HepG2 (cell line): ENCODE results near the gene DNAJC4. TPM values are rescaled to one million over a fixed set of nuclear protein-coding genes. Genes with fewer than 3 reads are reported as not detected.

Experiments
- AFF4 ChIP-seq: sonication (generic); formaldehyde crosslinking; IDR thresholded peaks from 2 replicates; pipeline ENCODE4 v1.4.0; 2020; ENCODE audit warnings: missing genetic modification reagents
- DRAP1 ChIP-seq: IDR thresholded peaks from 2 replicates; pipeline ENCODE4 v1.6.1; 2016; ENCODE audit warnings: missing genetic modification reagents, missing compliant biosample characterization
- MATR3 ChIP-seq: sonication (generic); formaldehyde crosslinking; IDR thresholded peaks from 2 replicates; pipeline ENCODE4 v1.4.0; 2020; ENCODE audit warnings: missing genetic modification reagents
- PAXIP1 ChIP-seq: sonication (generic); formaldehyde crosslinking; conservative IDR thresholded peaks from 2 replicates; pipeline ENCODE4 v1.4.0; 2020; ENCODE audit warnings: mild to moderate bottlenecking, missing genetic modification reagents, moderate library complexity
- SNAPC2 ChIP-seq: sonication (generic); formaldehyde crosslinking; IDR thresholded peaks from 2 replicates; pipeline ENCODE4 v1.8.1; 2022; ENCODE audit warnings: mild to moderate bottlenecking, missing genetic modification reagents
- ZBTB46 ChIP-seq: sonication (generic); formaldehyde crosslinking; IDR thresholded peaks from 2 replicates; pipeline ENCODE4 v1.4.0; 2020; ENCODE audit warnings: mild to moderate bottlenecking, missing genetic modification reagents, borderline replicate concordance
- ZNF431 ChIP-seq: sonication (generic); formaldehyde crosslinking; IDR thresholded peaks from 2 replicates; pipeline ENCODE4 v1.9.0; 2022; ENCODE audit warnings: missing genetic modification reagents, low read depth, mild to moderate bottlenecking, borderline replicate concordance
- ZNF687 ChIP-seq: sonication (generic); formaldehyde crosslinking; IDR thresholded peaks from 2 replicates; pipeline ENCODE4 v1.5.1; 2020; ENCODE audit warnings: mild to moderate bottlenecking, missing genetic modification reagents, moderate library complexity
- ZNF691 ChIP-seq: sonication (generic); formaldehyde crosslinking; IDR thresholded peaks from 2 replicates; pipeline ENCODE4 v1.4.0; 2020; ENCODE audit warnings: missing genetic modification reagents, low read depth, mild to moderate bottlenecking, borderline replicate concordance
- polyA plus RNA-seq, 8 experiments: library from polyadenylated mRNA; depleted of rRNA in 3 of 8; stranded (reverse) in 7 of 8; unstranded in 1 of 8; fragments of >200 nt; fragmentation: Illumina TruSeq in 4 of 8; extraction: Trizol in 4 of 8; gene quantifications; 2 replicates each; pipeline versions ENCODE4 v1.2.1 to v1.2.3, GENCODE V29; 2011 to 2016; ENCODE audit warnings: low read depth in 4 of 8, missing spikeins in 1 of 8, mixed read lengths in 1 of 8; ENCODE audit not compliant: insufficient read depth in 1 of 8
- total RNA-seq, 5 experiments: library from RNA; depleted of rRNA; stranded (reverse); fragments of >200 nt; fragmentation: Illumina TruSeq; extraction: Trizol; gene quantifications; 2 replicates each; pipeline ENCODE4 v1.2.3, GENCODE V29; 2016; ENCODE audit warnings: low read depth in 1 of 5

Gene DNAJC4
- total and polyA plus RNA-seq, 2 of the 13 experiments (the other 11 are each of a cell fraction or from before 2014, with no cell fraction given) = 10.3 to 60.8 TPM

GRCh38 chr11:64233913-64234586 is 3.7 kb downstream of the DNAJC4 start, which contains the start of gene VEGFB (continued):
- peak; percentile 58 for TF ChIP-seq ZNF687 (CRISPR knock-in tag)
- 0 out of 2 replicates have a peak, but pooled peaks have one; percentile 10 for TF ChIP-seq PAXIP1 (CRISPR knock-in tag)
- TF ChIP-seq DRAP1 (CRISPR knock-in tag) = 0 out of 2 replicates have a peak, but pooled peaks have one; percentile 41
- TF ChIP-seq ZNF431 = no peak
- TF ChIP-seq ZNF691 (CRISPR knock-in tag) = 0 out of 2 replicates have a peak, but pooled peaks have one; percentile 42
- no peak for TF ChIP-seq MATR3
- TF ChIP-seq SNAPC2 = 0 out of 2 replicates have a peak, but pooled peaks have one; percentile 5
- no peak for TF ChIP-seq AFF4 (CRISPR knock-in tag)
- TF ChIP-seq ZBTB46 (CRISPR knock-in tag) = no peak
